Measurements from ENCODE around the gene HLTF.

Gene HLTF

GRCh38 chr3:149120051-149120972 lies 34.0 kb upstream of the HLTF start:
- H3K27ac ChIP-seq = no peak overlapping the region
- TF ChIP-seq ZFX (IDR thresholded peaks at IDR 0.05; ENCODE audit: borderline replicate concordance) = no peak
- TF ChIP-seq, protein P1, sequence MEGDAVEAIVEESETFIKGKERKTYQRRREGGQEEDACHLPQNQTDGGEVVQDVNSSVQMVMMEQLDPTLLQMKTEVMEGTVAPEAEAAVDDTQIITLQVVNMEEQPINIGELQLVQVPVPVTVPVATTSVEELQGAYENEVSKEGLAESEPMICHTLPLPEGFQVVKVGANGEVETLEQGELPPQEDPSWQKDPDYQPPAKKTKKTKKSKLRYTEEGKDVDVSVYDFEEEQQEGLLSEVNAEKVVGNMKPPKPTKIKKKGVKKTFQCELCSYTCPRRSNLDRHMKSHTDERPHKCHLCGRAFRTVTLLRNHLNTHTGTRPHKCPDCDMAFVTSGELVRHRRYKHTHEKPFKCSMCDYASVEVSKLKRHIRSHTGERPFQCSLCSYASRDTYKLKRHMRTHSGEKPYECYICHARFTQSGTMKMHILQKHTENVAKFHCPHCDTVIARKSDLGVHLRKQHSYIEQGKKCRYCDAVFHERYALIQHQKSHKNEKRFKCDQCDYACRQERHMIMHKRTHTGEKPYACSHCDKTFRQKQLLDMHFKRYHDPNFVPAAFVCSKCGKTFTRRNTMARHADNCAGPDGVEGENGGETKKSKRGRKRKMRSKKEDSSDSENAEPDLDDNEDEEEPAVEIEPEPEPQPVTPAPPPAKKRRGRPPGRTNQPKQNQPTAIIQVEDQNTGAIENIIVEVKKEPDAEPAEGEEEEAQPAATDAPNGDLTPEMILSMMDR (IDR thresholded peaks at IDR 0.05) = peak; percentile 68

GRCh38 chr3:149119466-149119865 lies 33.1 kb upstream of the HLTF start:
- H3K27ac ChIP-seq = no peak overlapping the region
- TF ChIP-seq ZFX (IDR thresholded peaks at IDR 0.05; ENCODE audit: borderline replicate concordance) = no peak
- TF ChIP-seq, protein P1 (IDR thresholded peaks at IDR 0.05) = no peak

- no peak overlapping the region for H3K27ac ChIP-seq
- no peak for TF ChIP-seq ZFX (IDR thresholded peaks at IDR 0.05; ENCODE audit: borderline replicate concordance)
- TF ChIP-seq, protein P1 (IDR thresholded peaks at IDR 0.05) = no peak
Observed at GRCh38 chr3:149118724-149119123, 32.4 kb upstream of the HLTF start.

DNA sequence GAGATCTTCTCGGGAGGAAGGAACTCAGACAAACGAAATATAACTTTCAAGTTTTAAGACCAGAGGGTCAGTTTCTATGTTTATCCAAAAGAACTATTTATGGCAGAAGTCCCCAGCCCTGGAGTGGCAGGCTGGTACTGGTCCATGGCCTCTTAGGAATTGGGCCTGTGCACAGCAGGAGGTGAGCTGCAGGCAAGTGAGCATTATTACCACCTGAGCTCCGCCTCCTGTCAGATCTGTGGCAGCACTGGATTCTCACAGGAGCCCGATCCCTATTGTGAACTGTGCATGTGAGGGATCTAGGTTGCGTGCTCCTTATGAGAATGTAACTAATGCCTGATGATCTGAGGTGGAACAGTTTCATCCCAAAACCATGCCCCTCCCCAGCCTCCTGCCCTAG lies 28.8 kb upstream of the HLTF start:
- TF ChIP-seq ZFX (IDR thresholded peaks at IDR 0.05; ENCODE audit: borderline replicate concordance) = no peak
- TF ChIP-seq, protein P1 (IDR thresholded peaks at IDR 0.05) = no peak
- H3K27ac ChIP-seq = no peak overlapping the region

- TF ChIP-seq ZFX (IDR thresholded peaks at IDR 0.05; ENCODE audit: borderline replicate concordance) = no peak
- TF ChIP-seq, protein P1 (IDR thresholded peaks at IDR 0.05) = no peak
- no peak overlapping the region for H3K27ac ChIP-seq
Observed at GRCh38 chr3:149114458-149114857, 28.1 kb upstream of the HLTF start.

DNA sequence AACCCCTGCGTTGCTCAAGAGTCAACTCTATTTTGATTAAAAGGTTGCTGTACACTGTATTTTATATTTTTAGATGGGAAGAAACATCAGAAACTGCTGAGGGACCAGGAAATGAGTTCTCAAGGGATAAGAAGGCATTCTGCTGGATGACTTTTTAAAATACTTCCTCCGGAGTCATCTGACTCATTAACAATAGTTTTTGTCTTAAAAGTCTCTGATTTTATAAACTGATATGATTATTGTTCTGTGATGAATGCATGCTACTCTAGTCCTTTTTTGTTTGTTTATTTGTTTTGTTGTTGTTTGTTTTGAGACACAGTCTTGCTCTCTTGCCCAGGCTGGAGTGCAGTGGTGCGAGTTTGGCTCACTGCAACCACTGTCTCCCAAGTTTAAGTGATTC lies 18.2 kb upstream of the HLTF start:
- H3K27ac ChIP-seq = no peak overlapping the region
- TF ChIP-seq, protein P1 (IDR thresholded peaks at IDR 0.05) = no peak
- TF ChIP-seq ZFX (IDR thresholded peaks at IDR 0.05; ENCODE audit: borderline replicate concordance) = no peak

GRCh38 chr3:149101641-149102040 lies 15.3 kb upstream of the HLTF start:
- no peak for TF ChIP-seq ZFX (IDR thresholded peaks at IDR 0.05; ENCODE audit: borderline replicate concordance)
- TF ChIP-seq, protein P1 (IDR thresholded peaks at IDR 0.05) = no peak
- no peak overlapping the region for H3K27ac ChIP-seq
